ENCODE data around the gene KRT78.

The KRT78 gene

GRCh38 chr12:52814710-52815155 is 34.1 kb downstream of the KRT78 start:
- no peak for FAIRE-seq
- no peak for DNase-seq (ENCODE audit: insufficient read length, low spot score)

DNA sequence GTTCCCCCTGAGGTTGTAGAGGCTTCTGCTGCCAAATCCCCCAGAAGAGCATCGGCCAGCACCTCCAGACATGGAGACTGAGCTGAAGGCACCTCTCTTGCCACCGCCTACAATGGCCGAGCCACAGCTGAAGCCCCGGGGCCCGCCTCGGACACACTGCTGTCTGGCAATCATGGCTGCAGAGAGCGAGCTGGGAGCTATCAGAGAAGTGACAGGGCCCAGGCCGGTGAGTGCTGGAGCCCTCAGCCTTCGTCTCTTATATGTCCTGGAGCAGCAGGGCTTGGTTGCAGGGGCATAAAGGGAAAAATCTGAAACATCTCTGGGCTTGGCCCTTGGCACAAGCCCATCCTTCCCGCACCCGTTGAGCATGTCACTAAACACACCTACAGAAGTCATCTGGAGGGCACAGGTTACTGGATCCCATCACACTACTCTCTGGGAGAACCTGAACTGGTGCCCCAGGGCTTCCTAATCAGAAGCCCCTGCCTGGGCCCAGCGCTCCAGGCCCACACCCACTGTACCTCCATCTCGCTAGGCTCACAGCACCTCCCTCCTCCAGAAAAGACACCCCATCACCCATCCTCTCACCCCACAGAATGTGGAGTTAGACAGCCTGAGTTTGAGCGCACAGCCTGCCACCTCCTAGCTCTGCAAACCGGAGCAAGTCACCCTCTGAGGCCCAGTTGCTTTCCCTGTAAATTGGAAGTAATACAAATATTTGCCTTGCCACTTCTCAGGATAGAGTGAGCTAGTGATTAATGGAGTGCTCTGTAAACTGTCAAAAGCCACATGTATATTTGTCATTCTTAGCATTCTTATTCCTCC is 34.7 kb downstream of the KRT78 start, which contains the start of gene KRT4:
KRT4 (minus strand) TSS at position 232 of the 825 bp plus-strand sequence; CDS start at position 174, 58 bp downstream.
- DNase-seq (ENCODE audit: insufficient read length, low spot score): no peak

DNA sequence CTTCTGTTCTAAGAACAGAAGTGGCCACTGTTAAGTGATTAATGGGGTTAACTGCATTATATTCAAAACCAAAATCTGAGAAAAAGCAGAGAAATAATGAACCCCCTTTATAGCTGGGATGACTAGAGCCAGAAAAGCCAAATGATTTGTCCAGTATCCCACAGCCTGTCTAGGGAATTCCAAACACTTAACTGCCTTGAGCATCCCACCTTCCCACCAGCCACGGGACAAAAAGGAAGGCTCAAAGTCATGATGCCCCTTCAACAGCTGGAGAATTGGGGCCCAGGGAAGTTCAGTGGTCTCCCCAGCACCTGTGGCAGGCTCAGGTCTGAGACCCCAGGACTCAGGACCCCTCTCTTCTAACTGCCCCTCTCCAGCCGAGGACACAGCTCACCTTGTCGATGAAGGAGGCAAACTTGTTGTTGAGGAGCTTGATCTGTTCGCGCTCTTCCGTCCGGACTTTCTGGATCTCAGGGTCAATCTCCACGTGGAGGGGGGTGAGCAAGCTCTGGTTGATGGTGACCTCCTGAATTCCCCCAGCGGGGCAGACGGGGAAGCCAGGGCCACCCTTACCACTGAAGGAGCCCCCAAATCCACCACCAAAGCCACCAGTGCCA is 35.5 kb downstream of the KRT78 start:
- DNase-seq (ENCODE audit: insufficient read length, low spot score) (no peak), FAIRE-seq (no peak)

More for the DNA sequence above, 34.7 kb downstream of the KRT78 start, which contains the start of gene KRT4:
- FAIRE-seq: no peak

- FAIRE-seq: no peak
- DNase-seq (ENCODE audit: insufficient read length, low spot score): no peak
Observed at GRCh38 chr12:52812749-52813148, 36.0 kb downstream of the KRT78 start.

DNA sequence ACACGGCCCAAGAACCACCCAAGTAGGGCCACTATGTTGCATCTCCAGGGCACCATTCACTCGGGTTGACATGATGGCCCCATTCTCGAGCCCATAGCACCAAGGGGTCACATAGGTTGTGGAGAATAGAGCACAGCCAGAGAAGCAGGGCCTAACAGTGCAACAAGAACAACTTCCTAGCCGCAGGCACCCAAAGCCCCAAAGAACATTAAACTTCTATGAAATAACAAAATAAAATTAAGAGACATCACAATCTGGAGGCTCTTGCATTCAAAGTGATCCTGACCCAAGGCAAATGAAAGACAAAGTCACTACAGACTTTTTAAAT is 36.8 kb downstream of the KRT78 start:
- FAIRE-seq (no peak), DNase-seq (ENCODE audit: insufficient read length, low spot score) (no peak)

GRCh38 chr12:52811191-52812072 is 37.4 kb downstream of the KRT78 start:
- FAIRE-seq (no peak), DNase-seq (ENCODE audit: insufficient read length, low spot score) (no peak)

- no peak for FAIRE-seq
- DNase-seq (ENCODE audit: insufficient read length, low spot score): no peak
Observed at GRCh38 chr12:52810554-52810953, 38.2 kb downstream of the KRT78 start.

DNA sequence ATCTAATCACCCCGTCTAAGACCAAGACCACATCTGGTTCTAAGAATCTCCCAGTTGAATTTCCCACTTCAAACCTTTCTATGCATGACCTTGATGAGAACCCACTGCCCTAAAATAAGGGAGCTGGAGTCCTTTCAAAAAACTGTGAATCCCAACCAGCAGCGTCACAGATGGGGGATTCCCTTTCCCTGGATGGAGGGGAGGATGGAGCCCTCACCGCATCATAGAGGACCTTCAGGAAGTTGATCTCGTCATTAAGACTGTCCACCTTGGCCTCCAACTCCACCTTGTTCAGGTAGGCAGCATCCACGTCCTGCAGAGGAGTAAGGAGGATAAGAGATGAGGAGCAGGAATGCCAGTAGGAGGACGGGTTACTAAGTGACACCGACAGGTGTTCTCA is 39.6 kb downstream of the KRT78 start:
- FAIRE-seq: no peak

DNA sequence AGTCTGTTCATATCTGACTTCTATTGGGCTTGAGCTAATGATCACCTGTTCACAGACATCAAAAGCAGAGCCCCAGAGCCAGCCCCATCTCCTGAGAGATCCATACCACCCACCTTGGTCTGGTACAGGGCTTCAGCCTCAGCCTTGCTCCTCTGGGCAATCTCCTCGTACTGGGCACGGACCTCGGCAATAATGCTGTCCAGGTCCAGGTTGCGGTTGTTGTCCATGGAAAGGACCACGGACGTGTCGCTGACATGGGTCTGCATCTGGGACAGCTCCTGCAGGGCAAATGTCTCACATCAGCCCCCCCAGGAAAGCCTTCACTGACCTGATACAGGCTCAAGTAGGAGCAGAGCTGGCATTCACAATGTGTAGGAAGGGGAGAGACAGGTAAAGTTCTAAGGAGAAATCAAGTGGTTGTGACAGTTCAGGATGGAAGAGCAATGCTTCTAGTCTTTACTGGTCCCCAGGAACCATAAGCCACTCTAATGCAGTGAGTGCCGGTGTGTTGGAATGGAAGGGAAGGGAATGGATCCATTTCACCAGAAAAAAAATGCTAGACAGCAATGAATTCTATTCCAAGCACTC is 40.1 kb downstream of the KRT78 start:
- DNase-seq (ENCODE audit: insufficient read length, low spot score): no peak

More for the DNA sequence above, 39.6 kb downstream of the KRT78 start:
- DNase-seq (ENCODE audit: insufficient read length, low spot score): no peak

GRCh38 chr12:52807544-52808470 is 41.0 kb downstream of the KRT78 start:
- FAIRE-seq: no peak
- no peak for DNase-seq (ENCODE audit: insufficient read length, low spot score)

More for the DNA sequence above, 40.1 kb downstream of the KRT78 start:
- FAIRE-seq: no peak

DNA sequence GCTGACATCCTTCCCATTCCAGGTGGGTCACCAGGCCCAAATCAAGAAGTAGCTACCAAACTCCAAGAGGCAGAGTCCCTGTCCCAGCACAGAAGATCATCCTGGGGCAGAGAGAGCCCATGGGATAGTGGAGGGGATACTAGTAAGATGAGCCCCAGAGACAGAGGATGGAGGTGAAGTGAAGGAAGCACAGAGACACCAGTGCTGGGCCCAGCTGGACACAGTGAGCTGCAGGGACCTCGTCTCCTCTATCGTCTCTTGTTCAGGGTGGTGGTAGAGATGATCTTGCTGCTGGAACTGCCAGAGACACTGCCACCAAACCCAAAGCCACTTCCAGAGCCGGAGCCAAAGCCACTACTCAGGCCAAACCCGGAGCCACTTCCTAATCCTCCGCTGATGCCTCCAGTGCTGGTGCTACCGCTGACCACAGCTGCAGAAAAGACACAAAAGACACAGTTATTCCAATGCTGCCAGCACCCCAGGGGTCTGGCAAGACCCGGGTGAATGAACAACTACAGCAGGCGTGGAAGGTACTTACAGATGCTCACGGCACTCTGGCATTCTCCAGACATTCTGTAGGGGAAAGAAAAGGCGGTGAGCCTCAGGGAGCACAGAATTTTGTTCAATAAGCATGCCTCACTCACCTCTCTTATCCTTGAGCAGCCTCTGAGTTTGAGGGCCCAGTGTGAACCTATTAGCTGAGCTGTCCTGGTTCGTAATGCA is 41.8 kb downstream of the KRT78 start:
- FAIRE-seq: no peak

GRCh38 chr12:52806169-52806811 is 42.5 kb downstream of the KRT78 start:
- no peak for DNase-seq (ENCODE audit: insufficient read length, low spot score)
- no peak for FAIRE-seq

More for the DNA sequence above, 41.8 kb downstream of the KRT78 start:
- DNase-seq (ENCODE audit: insufficient read length, low spot score): no peak

DNA sequence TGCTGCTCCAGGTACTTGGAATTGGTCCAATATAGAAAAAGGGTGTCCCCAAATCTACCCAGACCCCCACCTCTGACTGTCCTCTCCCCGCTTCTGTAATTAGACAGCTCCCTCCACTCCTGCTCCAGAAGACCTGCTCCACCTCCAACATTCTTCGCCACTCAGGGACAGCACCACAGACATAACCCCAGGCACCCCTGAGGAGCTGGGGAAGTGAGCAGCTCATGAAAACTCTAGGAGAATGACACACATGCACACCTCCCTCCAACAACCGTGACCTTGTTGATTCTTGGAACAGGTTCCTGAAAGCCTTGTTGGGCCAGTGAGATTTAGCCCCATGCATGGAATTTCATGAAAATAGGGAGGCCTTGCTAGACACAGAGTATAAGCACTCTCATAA is 43.1 kb downstream of the KRT78 start:
- FAIRE-seq: no peak
- no peak for DNase-seq (ENCODE audit: insufficient read length, low spot score)

GRCh38 chr12:52805000-52805399 is 43.8 kb downstream of the KRT78 start:
- FAIRE-seq: no peak
- no peak for DNase-seq (ENCODE audit: insufficient read length, low spot score)

GRCh38 chr12:52802442-52802841 is 46.4 kb downstream of the KRT78 start:
- FAIRE-seq (no peak), DNase-seq (ENCODE audit: insufficient read length, low spot score) (no peak)

- FAIRE-seq (no peak), DNase-seq (ENCODE audit: insufficient read length, low spot score) (no peak)
Observed at GRCh38 chr12:52801773-52802172, 47.0 kb downstream of the KRT78 start.

DNA sequence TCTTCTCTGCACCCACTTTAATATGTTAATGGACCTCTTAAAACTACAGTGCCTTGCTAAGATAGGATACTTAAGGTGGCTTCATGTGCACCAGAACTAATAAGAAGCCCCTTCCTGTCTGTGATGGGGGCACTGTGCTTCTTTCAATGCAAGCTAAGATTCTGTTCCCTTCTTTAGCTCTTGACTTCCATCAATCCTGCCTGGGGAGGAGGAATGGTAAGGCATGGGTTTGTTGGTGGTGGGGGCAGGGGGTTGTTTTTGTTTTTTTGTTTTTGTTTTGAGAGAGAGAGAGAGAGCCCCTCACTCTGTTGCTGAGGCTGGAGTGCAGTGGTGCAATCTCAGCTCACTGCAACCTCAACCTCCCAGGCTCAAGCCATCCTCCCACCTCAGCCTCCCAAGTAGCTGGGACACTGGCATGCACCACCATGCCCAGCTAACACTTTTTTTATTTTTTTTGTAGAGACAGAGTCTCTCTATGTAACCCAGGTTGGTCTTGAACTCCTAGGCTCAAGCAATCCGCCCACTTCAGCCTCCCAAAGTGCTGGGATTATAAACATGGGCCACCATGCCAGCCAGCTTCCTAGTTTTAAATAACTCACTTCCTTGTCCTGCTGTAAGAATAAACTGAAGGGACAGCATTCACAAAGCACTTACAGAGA is 48.4 kb downstream of the KRT78 start:
- FAIRE-seq (no peak), DNase-seq (ENCODE audit: insufficient read length, low spot score) (no peak)
